T-helper 2 cell treated with Interferon-gamma antibody and Interleukin-4, amounts not matched to agents 100 ng/mL and 5 ng/mL, for 36 hours (primary cell): ENCODE data around the gene SNX3. TPM values are rescaled to one million over a fixed set of nuclear protein-coding genes. Genes with fewer than 3 reads are reported as not detected.

Experiments
- total RNA-seq: library from RNA; stranded (reverse); gene quantifications from 2 replicates; pipeline ENCODE4 v1.2.3, GENCODE V29; 2022

The SNX3 gene
- total RNA-seq, 1 donor from 2014 or later = 80.2 TPM

Other genes with a start within 250 kb of the SNX3 start
- gene OSTM1, start 186.3 kb downstream of the SNX3 start, total RNA-seq = 22.1 and 25.6 TPM in 2 replicates
- gene NR2E1, start 95.0 kb downstream of the SNX3 start, total RNA-seq = not detected in 2 replicates
- gene AFG1L, start 34.0 kb upstream of the SNX3 start, total RNA-seq = 4.6 and 5.2 TPM in 2 replicates